Tibial nerve (tissue), 3 donors: ENCODE data around the gene PDGFB.

Experiments used
- POLR2A ChIP-seq, 2 donors: fragments of 450-650 bp; IDR thresholded peaks; one replicate each; pipeline ENCODE4 v1.6.1; 2017; ENCODE audit warnings: antibody characterized with exemption in 2 of 2, mild to moderate bottlenecking in 2 of 2, moderate library complexity in 2 of 2
- TF ChIP-seq, protein P1 (sequence below), 5 experiments: fragments of 200-600 bp in 3 of 5; fragments of 450-650 bp in 2 of 5; sonication (generic) in 3 of 5; IDR thresholded peaks; one replicate each; pipeline ENCODE4 v1.5.1; 2016 to 2019; ENCODE audit warnings: antibody characterized with exemption in 5 of 5, mild to moderate bottlenecking in 3 of 5, moderate library complexity in 2 of 5

DNA sequence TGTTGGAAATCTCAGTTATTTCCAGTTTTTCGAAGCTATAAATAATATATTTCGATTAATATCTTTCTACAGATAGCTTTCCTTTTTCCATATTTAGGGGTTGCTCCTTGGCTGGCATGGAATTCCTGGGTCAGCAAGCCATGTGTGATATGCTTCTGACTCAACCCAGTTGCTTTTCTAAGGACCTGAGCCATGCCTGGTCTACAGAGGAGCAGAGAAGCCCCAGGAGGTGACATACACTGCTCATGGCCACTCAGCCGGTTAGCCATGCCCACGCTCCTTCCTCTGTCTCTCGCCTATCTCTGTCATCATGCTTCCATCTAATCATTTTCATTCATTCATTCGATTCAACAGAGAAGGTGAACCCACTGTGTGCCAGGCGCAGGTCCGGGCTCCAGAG, 23.2 kb upstream of the PDGFB start:
- TF ChIP-seq, protein P1, sequence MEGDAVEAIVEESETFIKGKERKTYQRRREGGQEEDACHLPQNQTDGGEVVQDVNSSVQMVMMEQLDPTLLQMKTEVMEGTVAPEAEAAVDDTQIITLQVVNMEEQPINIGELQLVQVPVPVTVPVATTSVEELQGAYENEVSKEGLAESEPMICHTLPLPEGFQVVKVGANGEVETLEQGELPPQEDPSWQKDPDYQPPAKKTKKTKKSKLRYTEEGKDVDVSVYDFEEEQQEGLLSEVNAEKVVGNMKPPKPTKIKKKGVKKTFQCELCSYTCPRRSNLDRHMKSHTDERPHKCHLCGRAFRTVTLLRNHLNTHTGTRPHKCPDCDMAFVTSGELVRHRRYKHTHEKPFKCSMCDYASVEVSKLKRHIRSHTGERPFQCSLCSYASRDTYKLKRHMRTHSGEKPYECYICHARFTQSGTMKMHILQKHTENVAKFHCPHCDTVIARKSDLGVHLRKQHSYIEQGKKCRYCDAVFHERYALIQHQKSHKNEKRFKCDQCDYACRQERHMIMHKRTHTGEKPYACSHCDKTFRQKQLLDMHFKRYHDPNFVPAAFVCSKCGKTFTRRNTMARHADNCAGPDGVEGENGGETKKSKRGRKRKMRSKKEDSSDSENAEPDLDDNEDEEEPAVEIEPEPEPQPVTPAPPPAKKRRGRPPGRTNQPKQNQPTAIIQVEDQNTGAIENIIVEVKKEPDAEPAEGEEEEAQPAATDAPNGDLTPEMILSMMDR (IDR thresholded peaks at IDR 0.05): no peak
- TF ChIP-seq POLR2A (IDR thresholded peaks at IDR 0.05): no peak
